ENCODE results near the gene SLC9A9. TPM values are rescaled to one million over a fixed set of nuclear protein-coding genes. Genes with fewer than 3 reads are reported as not detected.

SLC9A9 gene
- total RNA-seq, 1 experiment from 2014 or later = not detected

DNA sequence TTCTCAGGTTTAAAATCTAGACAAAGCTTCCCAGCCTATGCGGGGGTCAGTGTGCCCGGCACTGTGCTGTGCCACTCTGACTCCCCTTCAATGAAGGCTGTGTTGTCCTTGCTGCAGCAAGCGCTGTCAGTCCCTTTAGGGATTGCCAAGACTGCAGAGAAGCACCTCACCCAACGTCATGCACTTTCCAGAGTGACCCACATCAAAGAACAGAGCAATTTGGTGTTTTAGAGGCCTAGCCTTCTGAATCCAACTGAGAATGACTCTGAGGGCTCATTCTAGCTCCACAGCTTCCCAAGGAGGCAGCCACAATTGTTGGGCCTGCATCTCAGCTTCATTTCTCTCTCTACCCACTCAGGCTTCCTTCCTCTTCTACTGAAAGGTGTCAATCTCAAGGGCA, 26.4 kb downstream of the SLC9A9 start:
- no TSS peak for BruUV-seq (replicated peaks)
- H3K27ac Mint-ChIP-seq (ENCODE audit: unreplicated experiment) = no peak overlapping the region
- POLR2A ChIA-PET = no interaction called here
- Histone ChIP-seq H3K4me3 (ENCODE audit: low read depth, low read length) (no peak overlapping the region), H3K27me3 (replicated peaks; ENCODE audit: control insufficient read depth, insufficient read depth, low read length) (no peaks in the 10 kb centered on the region), H3K9me3 (no peaks in the 10 kb centered on the region), H3K4me1 (no peaks in the 10 kb centered on the region), H3K36me3 (ENCODE audit: control insufficient read depth, insufficient read depth, low read length) (no peaks in the 10 kb centered on the region)
- H3K27me3 Mint-ChIP-seq (ENCODE audit: insufficient read depth, unreplicated experiment) = peaks cover 3% of the 10 kb centered on the region
- intact Hi-C loops (cut with micrococcal nuclease; ENCODE audit: unreplicated experiment) = no loop called here
- H3K9me3 Mint-ChIP-seq (ENCODE audit: unreplicated experiment) = no peaks in the 10 kb centered on the region
- no peaks in the 10 kb centered on the region for H3K36me3 Mint-ChIP-seq (ENCODE audit: insufficient read depth, unreplicated experiment)
- no peaks in the 10 kb centered on the region for H3K4me1 Mint-ChIP-seq (ENCODE audit: low read depth, unreplicated experiment)
- H3K4me3 Mint-ChIP-seq (ENCODE audit: unreplicated experiment) = no peak overlapping the region
- DNase-seq = no peak
- TF ChIP-seq, protein P1, sequence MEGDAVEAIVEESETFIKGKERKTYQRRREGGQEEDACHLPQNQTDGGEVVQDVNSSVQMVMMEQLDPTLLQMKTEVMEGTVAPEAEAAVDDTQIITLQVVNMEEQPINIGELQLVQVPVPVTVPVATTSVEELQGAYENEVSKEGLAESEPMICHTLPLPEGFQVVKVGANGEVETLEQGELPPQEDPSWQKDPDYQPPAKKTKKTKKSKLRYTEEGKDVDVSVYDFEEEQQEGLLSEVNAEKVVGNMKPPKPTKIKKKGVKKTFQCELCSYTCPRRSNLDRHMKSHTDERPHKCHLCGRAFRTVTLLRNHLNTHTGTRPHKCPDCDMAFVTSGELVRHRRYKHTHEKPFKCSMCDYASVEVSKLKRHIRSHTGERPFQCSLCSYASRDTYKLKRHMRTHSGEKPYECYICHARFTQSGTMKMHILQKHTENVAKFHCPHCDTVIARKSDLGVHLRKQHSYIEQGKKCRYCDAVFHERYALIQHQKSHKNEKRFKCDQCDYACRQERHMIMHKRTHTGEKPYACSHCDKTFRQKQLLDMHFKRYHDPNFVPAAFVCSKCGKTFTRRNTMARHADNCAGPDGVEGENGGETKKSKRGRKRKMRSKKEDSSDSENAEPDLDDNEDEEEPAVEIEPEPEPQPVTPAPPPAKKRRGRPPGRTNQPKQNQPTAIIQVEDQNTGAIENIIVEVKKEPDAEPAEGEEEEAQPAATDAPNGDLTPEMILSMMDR (IDR thresholded peaks at IDR 0.05; ENCODE audit: insufficient read depth in 1 of 2, low read depth in 1 of 2, low read length in 1 of 2, severe bottlenecking in 1 of 2, unreplicated experiment in 1 of 2) = no peak
- CTCF ChIA-PET = no interaction called here

DNA sequence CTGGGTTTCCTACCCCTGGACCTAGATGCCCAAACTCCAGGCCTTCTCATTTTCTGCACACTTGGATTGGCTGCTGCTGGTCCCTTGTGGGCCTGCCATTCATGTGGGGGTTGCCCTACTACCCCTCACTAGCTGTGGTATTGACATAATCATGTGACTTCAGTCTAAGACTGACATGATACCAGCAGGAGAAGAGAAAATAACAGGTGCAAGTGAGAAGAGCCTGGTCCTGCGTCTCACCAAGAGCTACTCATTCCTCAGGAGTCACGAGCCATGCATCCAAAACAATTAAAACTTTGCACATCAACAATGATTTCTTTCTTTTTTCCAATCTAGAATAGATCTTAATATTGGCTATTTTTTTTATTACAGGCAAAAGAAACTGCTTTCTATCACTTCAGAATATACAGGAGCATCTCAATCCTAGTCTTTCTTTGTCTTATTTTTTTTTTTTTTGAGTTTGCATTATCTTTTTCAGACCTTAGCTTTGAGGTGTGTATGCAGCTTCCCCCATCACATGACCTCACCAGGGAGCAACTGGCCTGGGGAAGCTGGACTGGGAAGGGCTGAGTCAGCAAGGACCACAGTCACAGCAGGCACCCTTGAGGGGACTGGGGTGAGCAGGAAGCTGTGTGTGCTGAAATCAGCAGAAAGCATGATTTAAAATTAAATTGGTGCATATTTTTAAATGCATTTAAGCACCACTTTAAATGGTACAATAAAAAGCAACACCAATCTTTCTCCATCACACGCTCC, 27.6 kb downstream of the SLC9A9 start:
- no peak for DNase-seq
- TF ChIP-seq, protein P1 (IDR thresholded peaks at IDR 0.05; ENCODE audit: insufficient read depth in 1 of 2, low read depth in 1 of 2, low read length in 1 of 2, severe bottlenecking in 1 of 2, unreplicated experiment in 1 of 2) = no peak
- no peaks in the 10 kb centered on the region for H3K9me3 Mint-ChIP-seq (ENCODE audit: unreplicated experiment)
- H3K4me1 Mint-ChIP-seq (ENCODE audit: low read depth, unreplicated experiment) = no peaks in the 10 kb centered on the region
- intact Hi-C loops (cut with micrococcal nuclease; ENCODE audit: unreplicated experiment) = no loop called here
- no peaks in the 10 kb centered on the region for H3K4me1 ChIP-seq
- H3K27me3 Mint-ChIP-seq (ENCODE audit: insufficient read depth, unreplicated experiment) = no peaks in the 10 kb centered on the region
- ChIA-PET CTCF (no interaction called here), POLR2A (no interaction called here)
- no peak overlapping the region for H3K4me3 Mint-ChIP-seq (ENCODE audit: unreplicated experiment)
- no peaks in the 10 kb centered on the region for H3K36me3 ChIP-seq (ENCODE audit: control insufficient read depth, insufficient read depth, low read length)
- no peaks in the 10 kb centered on the region for H3K27me3 ChIP-seq (replicated peaks; ENCODE audit: control insufficient read depth, insufficient read depth, low read length)
- H3K4me3 ChIP-seq (ENCODE audit: low read depth, low read length) = no peak overlapping the region
- no peaks in the 10 kb centered on the region for H3K36me3 Mint-ChIP-seq (ENCODE audit: insufficient read depth, unreplicated experiment)
- no peaks in the 10 kb centered on the region for H3K9me3 ChIP-seq
- no TSS peak for BruUV-seq (replicated peaks)
- no peak overlapping the region for H3K27ac Mint-ChIP-seq (ENCODE audit: unreplicated experiment)

DNA sequence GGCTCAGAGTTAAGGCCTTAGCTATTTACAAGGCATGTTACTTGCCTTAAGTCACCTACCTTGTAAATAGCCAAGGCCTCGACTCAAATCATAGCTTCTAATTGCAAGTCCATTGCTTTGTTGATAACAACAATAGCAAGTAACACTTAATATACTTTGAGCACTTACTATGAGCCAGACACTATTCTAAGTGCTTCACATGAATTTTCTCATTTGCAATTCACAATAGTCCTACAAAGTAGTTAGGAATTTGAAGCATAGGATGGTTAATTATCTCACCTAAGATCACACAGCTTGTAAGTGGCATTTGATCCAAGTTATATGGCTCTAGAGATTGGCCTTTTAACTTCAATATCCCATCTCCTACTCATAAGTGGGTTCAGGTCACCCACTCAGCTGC, 28.4 kb downstream of the SLC9A9 start:
- H3K4me1 ChIP-seq = no peaks in the 10 kb centered on the region
- POLR2A ChIA-PET = no interaction called here
- Mint-ChIP-seq H3K36me3 (ENCODE audit: insufficient read depth, unreplicated experiment) (no peaks in the 10 kb centered on the region), H3K27me3 (ENCODE audit: insufficient read depth, unreplicated experiment) (no peaks in the 10 kb centered on the region), H3K27ac (ENCODE audit: unreplicated experiment) (no peak overlapping the region), H3K4me1 (ENCODE audit: low read depth, unreplicated experiment) (no peaks in the 10 kb centered on the region), H3K4me3 (ENCODE audit: unreplicated experiment) (no peak overlapping the region), H3K9me3 (ENCODE audit: unreplicated experiment) (no peaks in the 10 kb centered on the region)
- H3K27me3 ChIP-seq (replicated peaks; ENCODE audit: control insufficient read depth, insufficient read depth, low read length) = no peaks in the 10 kb centered on the region
- no peak overlapping the region for H3K4me3 ChIP-seq (ENCODE audit: low read depth, low read length)
- DNase-seq = no peak
- TF ChIP-seq, protein P1 (IDR thresholded peaks at IDR 0.05; ENCODE audit: insufficient read depth in 1 of 2, low read depth in 1 of 2, low read length in 1 of 2, severe bottlenecking in 1 of 2, unreplicated experiment in 1 of 2) = no peak
- no TSS peak for BruUV-seq (replicated peaks)
- H3K9me3 ChIP-seq = no peaks in the 10 kb centered on the region
- intact Hi-C loops (cut with micrococcal nuclease; ENCODE audit: unreplicated experiment) = no loop called here
- no peaks in the 10 kb centered on the region for H3K36me3 ChIP-seq (ENCODE audit: control insufficient read depth, insufficient read depth, low read length)
- CTCF ChIA-PET = no interaction called here
